ENCODE measurements around the gene SORBS1. TPM values are rescaled to one million over a fixed set of nuclear protein-coding genes. Genes with fewer than 3 reads are reported as not detected.

The SORBS1 gene
- total and polyA plus RNA-seq, 2 donors (not counting 3 experiments of a cell fraction or from before 2014, with no cell fraction given), result 2.0 to 7.9 TPM

DNA sequence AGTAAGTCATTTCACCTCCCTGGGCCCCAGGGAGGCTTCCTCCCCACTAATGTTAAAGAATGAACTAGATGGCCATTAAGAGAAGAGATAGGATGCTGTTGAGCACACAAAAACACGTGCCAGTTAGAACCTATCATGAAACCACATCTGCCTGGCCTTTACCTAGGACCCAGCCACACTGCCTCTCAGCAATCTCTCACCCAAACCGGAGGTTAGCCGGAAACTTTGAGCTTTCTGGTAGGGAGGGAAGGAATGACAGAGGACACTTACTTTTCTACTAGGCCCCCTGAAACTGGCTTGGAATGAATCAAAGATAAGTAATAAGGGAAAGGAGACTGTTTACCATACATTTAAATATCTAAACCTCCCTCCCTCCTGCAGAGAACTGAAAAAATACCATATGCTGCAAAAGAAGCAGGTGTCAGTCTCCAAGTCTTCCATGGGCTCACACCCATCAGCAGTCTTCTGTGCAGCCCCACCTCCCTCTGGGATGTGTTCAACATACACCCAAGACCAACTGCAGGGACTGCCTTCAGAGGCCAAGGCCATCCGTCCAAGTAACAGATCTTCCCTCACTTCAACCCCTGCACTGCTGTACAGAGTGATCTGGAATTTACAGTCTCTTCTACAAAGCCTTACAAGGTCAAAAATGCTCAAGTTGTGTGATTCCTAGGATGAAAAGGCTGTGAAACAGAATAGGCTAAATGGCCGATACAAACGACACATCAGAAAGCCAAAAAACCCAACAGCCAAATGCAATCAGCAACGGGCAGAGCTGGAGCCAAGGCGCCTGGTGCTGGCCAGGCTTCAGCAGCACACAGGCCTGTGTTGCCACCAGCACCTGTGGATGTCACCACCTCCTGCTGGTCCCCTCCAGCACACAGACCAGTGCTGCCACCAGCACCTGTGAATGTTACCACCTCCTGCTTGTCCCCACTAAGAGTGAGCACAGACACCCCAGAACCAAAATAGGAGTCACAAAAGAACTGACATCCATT is 42.4 kb downstream of the SORBS1 start:
- BruUV-seq (replicated peaks), result no TSS peak
- no peak for FAIRE-seq

More for the DNA sequence above, 42.4 kb downstream of the SORBS1 start:
- ChIA-PET CTCF (interaction anchor here (1.1 to 1.5 kb wide), 3 partner anchors 8 to 13 kb away, joined by 3 to 4 read pairs (median 3); no protein-coding TSS in a partner anchor), POLR2A (interaction anchor here (0.5 kb wide), 1 partner anchor 25 kb away, joined by 3 read pairs; no protein-coding TSS in a partner anchor)
- Histone ChIP-seq H3K27me3 (ENCODE audit: control insufficient read depth in 2 of 2, insufficient read depth in 2 of 2, low read length in 2 of 2) (no peaks in the 10 kb centered on the region), H3K4me3 (replicated peaks in 1 of 3; ENCODE audit: insufficient read depth in 1 of 3, low read depth in 1 of 3, low read length in 3 of 3) (no peak overlapping the region), H2AFZ (ENCODE audit: low read depth, low read length) (no peak overlapping the region), H3K9me1 (replicated peaks; ENCODE audit: control insufficient read depth, extremely low read depth, insufficient read depth, low read length) (no peaks in the 10 kb centered on the region), H3K9me3 (replicated peaks; ENCODE audit: control insufficient read depth, insufficient read depth, low read length) (no peaks in the 10 kb centered on the region), H3K79me2 (ENCODE audit: control insufficient read depth, insufficient read depth, low read length) (no peaks in the 10 kb centered on the region), H3K4me1 (ENCODE audit: control insufficient read depth, extremely low read depth, insufficient read depth, low read length) (peaks cover 43% of the 10 kb centered on the region), H3K4me2 (ENCODE audit: insufficient read depth, low read length) (no peak overlapping the region), H3K27ac (ENCODE audit: insufficient read depth, low read depth, low read length) (no peak overlapping the region), H4K20me1 (replicated peaks; ENCODE audit: control insufficient read depth, extremely low read depth, insufficient read depth, low read length) (no peaks in the 10 kb centered on the region), H3K9ac (replicated peaks; ENCODE audit: extremely low read depth, insufficient read depth, low read length) (no peak overlapping the region), H3K36me3 (ENCODE audit: control insufficient read depth in 2 of 2, extremely low read depth in 1 of 2, insufficient read depth in 2 of 2, low read length in 2 of 2) (no peaks in the 10 kb centered on the region)
- intact Hi-C loops (cut with micrococcal nuclease) (no loop called here), dilution Hi-C loops (cut with MboI; ENCODE audit: extremely low pct_ligation_motif_present, low sequenced_read_pairs) (no loop called here)
- DNase-seq (ENCODE audit: low read depth, low spot score), result no peak
- no peak for TF ChIP-seq FOS (IDR thresholded peaks at IDR 0.05; ENCODE audit: borderline replicate concordance, insufficient read depth, low read length)
- TF ChIP-seq MAX (IDR thresholded peaks at IDR 0.05; ENCODE audit: insufficient read depth, insufficient read length), result no peak
- no peak for TF ChIP-seq GATA2 (IDR thresholded peaks at IDR 0.05; ENCODE audit: insufficient read depth, insufficient read length, low read depth, low read length)
- TF ChIP-seq JUN (IDR thresholded peaks at IDR 0.05; ENCODE audit: borderline replicate concordance, insufficient read depth, insufficient read length, low read depth), result no peak
- TF ChIP-seq CTCF (IDR thresholded peaks at IDR 0.05; ENCODE audit: extremely low read depth in 1 of 2, insufficient read depth in 1 of 2, low read depth in 1 of 2, low read length in 2 of 2), result no peak
- TF ChIP-seq POLR2AphosphoS5 (IDR thresholded peaks at IDR 0.05; ENCODE audit: insufficient read depth, low read depth, low read length), result no peak
- no peak for TF ChIP-seq POLR2A (IDR thresholded peaks at IDR 0.05; ENCODE audit: low read depth, low read length)
- TF ChIP-seq MYC (IDR thresholded peaks at IDR 0.05; ENCODE audit: low read depth, low read length), result no peak

Data from endothelial cell of umbilical vein (primary cell).